Measurements from ENCODE around the gene RAB40B.
A peak's percentile ranks its signal among the peaks of the same experiment; 100 is the strongest.

The RAB40B gene

DNA sequence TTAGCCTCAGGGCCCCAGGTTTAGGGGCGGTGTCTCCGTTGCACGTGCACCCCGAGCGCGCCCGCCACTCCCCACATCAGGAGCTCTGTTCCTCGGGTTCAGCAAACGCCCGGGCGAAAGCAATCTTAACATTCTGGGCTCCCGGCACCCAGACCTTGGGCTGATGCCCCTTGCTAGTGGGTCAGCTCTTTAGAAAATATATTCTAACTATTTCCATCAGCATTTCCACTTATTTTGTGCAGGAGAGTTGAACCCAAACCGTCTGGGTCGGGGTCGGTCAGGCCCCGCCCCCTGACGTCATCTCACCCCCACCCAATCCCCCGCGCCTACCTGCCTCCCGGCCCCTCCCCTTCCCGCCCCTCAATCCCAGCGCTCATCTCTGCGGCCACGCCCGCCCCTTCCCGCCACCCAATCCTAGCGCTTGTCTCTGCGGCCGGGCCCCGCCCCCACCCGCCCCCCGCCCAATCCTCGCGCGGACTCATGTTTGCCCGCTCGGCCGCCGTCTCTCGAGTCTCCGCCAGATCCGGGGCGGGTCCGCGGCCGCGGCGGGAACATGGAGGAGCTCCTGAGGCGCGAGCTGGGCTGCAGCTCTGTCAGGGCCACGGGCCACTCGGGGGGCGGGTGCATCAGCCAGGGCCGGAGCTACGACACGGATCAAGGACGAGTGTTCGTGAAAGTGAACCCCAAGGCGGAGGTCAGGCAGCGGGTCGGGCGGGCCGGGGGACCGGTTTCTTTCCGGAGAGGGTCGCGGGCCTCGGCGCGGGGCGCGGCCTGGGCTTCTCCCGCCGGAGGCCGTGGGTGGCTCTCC is 17.9 kb upstream of the RAB40B start, which contains the start of gene FN3KRP (continued):
- TF ChIP-seq PRDM4 (tag by site-specific recombination; IDR thresholded peaks at IDR 0.05) = no peak
- peak; percentile 63; the same call in 1 of the 2 replicates for TF ChIP-seq KLF8 (tag by site-specific recombination; IDR thresholded peaks at IDR 0.05)
- TF ChIP-seq ZNF341 (tag by site-specific recombination; IDR thresholded peaks at IDR 0.05; ENCODE audit: low read depth) = no peak; the same call in 1 of the 2 replicates

GRCh38 chr17:82713071-82713723 is 14.7 kb upstream of the RAB40B start:
- H3K4me1 ChIP-seq (ENCODE audit: control insufficient read depth, insufficient read depth, low read length) = peaks cover 7% of the 10 kb centered on the region; the same call in 1 of the 2 replicates
- H3K9me3 ChIP-seq (ENCODE audit: control insufficient read depth, insufficient read depth, low read depth, low read length) = no peaks in the 10 kb centered on the region
- TF ChIP-seq IKZF3 (tag by site-specific recombination; IDR thresholded peaks at IDR 0.05) = no peak
- no peak for TF ChIP-seq ZNF664 (tag by site-specific recombination; IDR thresholded peaks at IDR 0.05)
- TF ChIP-seq RBAK (tag by site-specific recombination; IDR thresholded peaks at IDR 0.05) = no peak
- TF ChIP-seq ZBTB11 (tag by site-specific recombination; conservative IDR thresholded peaks at IDR 0.05; ENCODE audit: low read depth) = no peak
- no peak for TF ChIP-seq ZNF660 (tag by site-specific recombination; IDR thresholded peaks at IDR 0.05)
- peak; percentile 75 for TF ChIP-seq EGR2 (tag by site-specific recombination; IDR thresholded peaks at IDR 0.05; ENCODE audit: low read depth)
- no peak for TF ChIP-seq ZNF530 (tag by site-specific recombination; IDR thresholded peaks at IDR 0.05; ENCODE audit: low read depth)
- POLR2A ChIA-PET = no interaction called here
- H3K36me3 ChIP-seq (ENCODE audit: control insufficient read depth in 2 of 2, insufficient read depth in 1 of 2, low read length in 2 of 2) = peaks cover 3 to 4% of the 10 kb centered on the region in 2 experiments; a peak in 2 of 3 replicates
- CTCF ChIA-PET = no interaction called here
- H3K4me3 ChIP-seq (ENCODE audit: low read depth, low read length) = no peak overlapping the region
- no peak overlapping the region for H3K27ac ChIP-seq (ENCODE audit: extremely low read depth, low read depth, low read length)

- TF ChIP-seq ZNF843 (tag by site-specific recombination; IDR thresholded peaks at IDR 0.05) (no peak), ZNF10 (tag by site-specific recombination; IDR thresholded peaks at IDR 0.05) (peak; percentile 82; the same call in 1 of the 2 replicates), ZNF302 (tag by site-specific recombination; IDR thresholded peaks at IDR 0.05; ENCODE audit: low read depth) (no peak), ZNF558 (tag by site-specific recombination; IDR thresholded peaks at IDR 0.05) (peak; percentile 90)
- TF ChIP-seq, protein P1, sequence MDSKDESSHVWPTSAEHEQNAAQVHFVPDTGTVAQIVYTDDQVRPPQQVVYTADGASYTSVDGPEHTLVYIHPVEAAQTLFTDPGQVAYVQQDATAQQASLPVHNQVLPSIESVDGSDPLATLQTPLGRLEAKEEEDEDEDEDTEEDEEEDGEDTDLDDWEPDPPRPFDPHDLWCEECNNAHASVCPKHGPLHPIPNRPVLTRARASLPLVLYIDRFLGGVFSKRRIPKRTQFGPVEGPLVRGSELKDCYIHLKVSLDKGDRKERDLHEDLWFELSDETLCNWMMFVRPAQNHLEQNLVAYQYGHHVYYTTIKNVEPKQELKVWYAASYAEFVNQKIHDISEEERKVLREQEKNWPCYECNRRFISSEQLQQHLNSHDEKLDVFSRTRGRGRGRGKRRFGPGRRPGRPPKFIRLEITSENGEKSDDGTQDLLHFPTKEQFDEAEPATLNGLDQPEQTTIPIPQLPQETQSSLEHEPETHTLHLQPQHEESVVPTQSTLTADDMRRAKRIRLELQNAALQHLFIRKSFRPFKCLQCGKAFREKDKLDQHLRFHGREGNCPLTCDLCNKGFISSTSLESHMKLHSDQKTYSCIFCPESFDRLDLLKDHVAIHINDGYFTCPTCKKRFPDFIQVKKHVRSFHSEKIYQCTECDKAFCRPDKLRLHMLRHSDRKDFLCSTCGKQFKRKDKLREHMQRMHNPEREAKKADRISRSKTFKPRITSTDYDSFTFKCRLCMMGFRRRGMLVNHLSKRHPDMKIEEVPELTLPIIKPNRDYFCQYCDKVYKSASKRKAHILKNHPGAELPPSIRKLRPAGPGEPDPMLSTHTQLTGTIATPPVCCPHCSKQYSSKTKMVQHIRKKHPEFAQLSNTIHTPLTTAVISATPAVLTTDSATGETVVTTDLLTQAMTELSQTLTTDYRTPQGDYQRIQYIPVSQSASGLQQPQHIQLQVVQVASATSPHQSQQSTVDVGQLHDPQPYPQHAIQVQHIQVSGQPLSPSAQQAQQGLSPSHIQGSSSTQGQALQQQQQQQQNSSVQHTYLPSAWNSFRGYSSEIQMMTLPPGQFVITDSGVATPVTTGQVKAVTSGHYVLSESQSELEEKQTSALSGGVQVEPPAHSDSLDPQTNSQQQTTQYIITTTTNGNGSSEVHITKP (tag by site-specific recombination; IDR thresholded peaks at IDR 0.05) = no peak
- H3K9me3 ChIP-seq (ENCODE audit: control insufficient read depth, insufficient read depth, low read depth, low read length) = no peaks in the 10 kb centered on the region
- no peaks in the 10 kb centered on the region for H3K36me3 ChIP-seq (ENCODE audit: control insufficient read depth in 2 of 2, insufficient read depth in 1 of 2, low read length in 2 of 2)
- H3K4me1 ChIP-seq (ENCODE audit: control insufficient read depth, insufficient read depth, low read length) = no peaks in the 10 kb centered on the region
- ChIA-PET POLR2A (no interaction called here), CTCF (no interaction called here)
- H3K4me3 ChIP-seq (ENCODE audit: low read depth, low read length) = no peak overlapping the region
- H3K27ac ChIP-seq (ENCODE audit: extremely low read depth, low read depth, low read length) = no peak overlapping the region
Observed at GRCh38 chr17:82710499-82711232, 12.2 kb upstream of the RAB40B start.
